ENCODE data around the gene ULBP2. TPM values are rescaled to one million over a fixed set of nuclear protein-coding genes. Genes with fewer than 3 reads are reported as not detected.
"Not testable (repeated sequence)": the region's sequence is repeated elsewhere in the genome, so short reads cannot be mapped to it uniquely, and the experiment has no call there.

Gene ULBP2
- total RNA-seq, 1 experiment from 2014 or later, result 4.2 TPM

DNA sequence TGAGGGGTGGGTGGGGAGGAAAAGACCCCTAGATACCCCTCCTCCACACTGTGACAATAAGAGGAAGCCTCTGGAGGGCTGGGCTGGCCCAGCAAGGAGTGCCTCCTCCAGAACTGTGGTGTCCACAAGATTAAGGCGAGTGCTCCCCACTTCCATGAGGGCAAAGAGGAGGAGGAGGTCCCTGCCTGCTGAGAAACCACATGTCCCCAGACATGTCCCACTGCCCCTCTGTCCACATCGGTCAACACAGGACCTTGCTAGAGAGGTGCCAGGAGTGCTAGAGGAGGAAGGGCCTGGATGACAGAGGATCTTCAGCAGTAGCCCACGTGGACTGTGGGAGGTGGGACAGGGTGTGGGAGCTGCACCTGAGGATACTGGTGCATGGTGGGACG, 22.0 kb upstream of the ULBP2 start:
- POLR2A ChIA-PET (ENCODE audit: low non-redundant PET), result no interaction called here
- H3K27me3 ChIP-seq (replicated peaks; ENCODE audit: insufficient read depth, low read depth, low read length, poor library complexity), result no peaks in the 10 kb centered on the region
- H3K9me3 ChIP-seq (ENCODE audit: low read depth, low read length, poor library complexity, severe bottlenecking), result no peaks in the 10 kb centered on the region
- TF ChIP-seq, protein P1, sequence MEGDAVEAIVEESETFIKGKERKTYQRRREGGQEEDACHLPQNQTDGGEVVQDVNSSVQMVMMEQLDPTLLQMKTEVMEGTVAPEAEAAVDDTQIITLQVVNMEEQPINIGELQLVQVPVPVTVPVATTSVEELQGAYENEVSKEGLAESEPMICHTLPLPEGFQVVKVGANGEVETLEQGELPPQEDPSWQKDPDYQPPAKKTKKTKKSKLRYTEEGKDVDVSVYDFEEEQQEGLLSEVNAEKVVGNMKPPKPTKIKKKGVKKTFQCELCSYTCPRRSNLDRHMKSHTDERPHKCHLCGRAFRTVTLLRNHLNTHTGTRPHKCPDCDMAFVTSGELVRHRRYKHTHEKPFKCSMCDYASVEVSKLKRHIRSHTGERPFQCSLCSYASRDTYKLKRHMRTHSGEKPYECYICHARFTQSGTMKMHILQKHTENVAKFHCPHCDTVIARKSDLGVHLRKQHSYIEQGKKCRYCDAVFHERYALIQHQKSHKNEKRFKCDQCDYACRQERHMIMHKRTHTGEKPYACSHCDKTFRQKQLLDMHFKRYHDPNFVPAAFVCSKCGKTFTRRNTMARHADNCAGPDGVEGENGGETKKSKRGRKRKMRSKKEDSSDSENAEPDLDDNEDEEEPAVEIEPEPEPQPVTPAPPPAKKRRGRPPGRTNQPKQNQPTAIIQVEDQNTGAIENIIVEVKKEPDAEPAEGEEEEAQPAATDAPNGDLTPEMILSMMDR (conservative IDR thresholded peaks at IDR 0.05; ENCODE audit: low read depth, low read length), result no peak
- no peak for TF ChIP-seq EZH2 (IDR thresholded peaks at IDR 0.05; ENCODE audit: borderline replicate concordance, low read depth, low read length, poor library complexity, severe bottlenecking)
- CTCF ChIA-PET, result no interaction called here
- BruUV-seq (replicated peaks), result no TSS peak
- H3K36me3 ChIP-seq (ENCODE audit: insufficient read depth, low read length, poor library complexity, severe bottlenecking), result no peaks in the 10 kb centered on the region
- no peak overlapping the region for H3K27ac ChIP-seq (ENCODE audit: low read depth, low read length, poor library complexity, severe bottlenecking)
- H3K4me3 ChIP-seq (ENCODE audit: low read depth, low read length, poor library complexity, severe bottlenecking), result no peak overlapping the region
- H3K4me1 ChIP-seq (ENCODE audit: insufficient read depth, low read length, poor library complexity, severe bottlenecking), result peaks cover 12% of the 10 kb centered on the region
- DNase-seq (ENCODE audit: low spot score), result no peak
- intact Hi-C loops (cut with micrococcal nuclease; ENCODE audit: unreplicated experiment), result no loop called here

DNA sequence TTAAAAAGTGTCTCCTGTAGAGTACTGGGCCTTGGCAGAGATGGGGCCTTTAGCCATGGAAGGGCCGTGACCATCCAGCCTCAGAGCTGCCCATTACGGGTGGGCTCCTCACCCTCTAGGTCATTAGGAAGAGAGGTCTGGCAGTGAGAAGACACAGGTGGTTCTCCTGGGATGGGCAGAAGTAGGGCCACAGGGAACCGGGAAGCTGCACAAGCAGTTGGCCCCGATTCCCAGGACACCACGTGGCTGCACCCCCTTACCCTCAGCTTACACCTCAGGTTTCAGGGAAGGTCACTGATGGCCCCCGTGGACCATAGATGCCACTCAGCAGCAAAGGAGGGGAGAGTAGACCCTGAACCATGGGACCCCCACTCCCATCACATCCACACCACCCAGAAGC, 20.5 kb upstream of the ULBP2 start:
- no peaks in the 10 kb centered on the region for H3K9me3 ChIP-seq (ENCODE audit: low read depth, low read length, poor library complexity, severe bottlenecking)
- no TSS peak for BruUV-seq (replicated peaks)
- no peak overlapping the region for H3K4me3 ChIP-seq (ENCODE audit: low read depth, low read length, poor library complexity, severe bottlenecking)
- H3K27ac ChIP-seq (ENCODE audit: low read depth, low read length, poor library complexity, severe bottlenecking), result no peak overlapping the region
- peaks cover 12% of the 10 kb centered on the region for H3K4me1 ChIP-seq (ENCODE audit: insufficient read depth, low read length, poor library complexity, severe bottlenecking)
- ChIA-PET CTCF (no interaction called here), POLR2A (ENCODE audit: low non-redundant PET) (no interaction called here)
- no peaks in the 10 kb centered on the region for H3K27me3 ChIP-seq (replicated peaks; ENCODE audit: insufficient read depth, low read depth, low read length, poor library complexity)
- intact Hi-C loops (cut with micrococcal nuclease; ENCODE audit: unreplicated experiment), result no loop called here
- no peak for DNase-seq (ENCODE audit: low spot score)
- H3K36me3 ChIP-seq (ENCODE audit: insufficient read depth, low read length, poor library complexity, severe bottlenecking), result no peaks in the 10 kb centered on the region
- TF ChIP-seq, protein P1 (conservative IDR thresholded peaks at IDR 0.05; ENCODE audit: low read depth, low read length), result no peak
- TF ChIP-seq EZH2 (IDR thresholded peaks at IDR 0.05; ENCODE audit: borderline replicate concordance, low read depth, low read length, poor library complexity, severe bottlenecking), result no peak

DNA sequence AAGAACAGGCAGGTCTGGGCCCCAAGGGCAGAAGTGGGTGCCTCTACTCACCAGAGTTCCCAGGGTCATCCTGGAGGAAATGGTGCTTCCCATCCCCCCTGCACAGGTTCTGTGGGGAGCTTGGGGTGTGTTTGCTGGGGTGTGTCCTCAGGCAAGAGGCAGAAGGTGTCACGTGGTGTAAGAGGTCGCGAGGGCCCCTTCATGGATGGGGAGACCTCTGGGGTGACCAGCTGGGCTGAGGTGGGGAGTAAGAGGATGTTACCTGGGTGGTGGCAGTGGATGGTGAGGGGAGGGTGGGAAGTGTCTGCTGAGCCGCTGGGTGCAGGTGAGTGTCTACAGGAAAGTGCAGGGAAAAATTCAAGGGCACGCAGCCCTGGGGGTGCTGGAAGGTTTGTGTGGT, 19.7 kb upstream of the ULBP2 start:
- H3K27ac ChIP-seq (ENCODE audit: low read depth, low read length, poor library complexity, severe bottlenecking); H3K9me3 ChIP-seq (ENCODE audit: low read depth, low read length, poor library complexity, severe bottlenecking); CTCF ChIA-PET; H3K36me3 ChIP-seq (ENCODE audit: insufficient read depth, low read length, poor library complexity, severe bottlenecking); H3K27me3 ChIP-seq (replicated peaks; ENCODE audit: insufficient read depth, low read depth, low read length, poor library complexity); POLR2A ChIA-PET (ENCODE audit: low non-redundant PET); DNase-seq (ENCODE audit: low spot score); intact Hi-C loops (cut with micrococcal nuclease; ENCODE audit: unreplicated experiment); BruUV-seq (replicated peaks): not testable (repeated sequence)
- H3K4me1 ChIP-seq (ENCODE audit: insufficient read depth, low read length, poor library complexity, severe bottlenecking), result peaks cover 12% of the 10 kb centered on the region
- H3K4me3 ChIP-seq (ENCODE audit: low read depth, low read length, poor library complexity, severe bottlenecking), result peak overlapping the region; percentile 52

DNA sequence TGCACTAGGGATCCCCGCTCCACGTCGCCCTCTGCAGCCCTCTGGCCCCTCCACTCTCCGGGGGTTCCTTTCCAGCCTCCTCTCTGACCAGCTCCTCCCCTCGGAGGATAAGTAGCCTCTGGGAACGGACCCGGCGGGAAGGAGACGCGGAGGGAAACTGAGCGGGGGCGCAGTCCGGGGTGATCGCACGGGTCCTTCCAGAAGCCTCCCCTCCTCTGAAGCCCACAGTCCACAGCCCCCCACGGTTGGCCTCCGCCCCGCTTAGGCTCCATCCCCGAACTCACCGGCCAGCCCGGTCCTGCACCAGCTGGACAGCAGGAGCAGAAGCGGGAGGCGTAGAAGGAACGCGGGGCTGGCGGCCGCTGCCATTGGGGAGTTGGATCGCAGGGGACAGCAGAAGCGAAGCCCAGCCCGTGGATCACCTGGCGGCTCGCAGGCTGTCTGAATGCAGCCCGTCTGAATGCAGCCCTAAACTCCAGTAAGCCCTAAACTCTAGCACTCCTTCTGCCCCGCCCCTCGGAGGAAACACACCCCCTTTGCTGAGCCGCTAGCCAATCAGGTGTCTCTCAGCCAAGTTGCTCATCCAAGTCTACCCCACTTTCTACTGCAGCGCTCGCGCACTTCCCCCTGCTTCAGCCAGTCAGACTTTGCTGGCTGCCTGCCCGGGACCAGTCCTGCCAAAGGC, 19.0 kb upstream of the ULBP2 start, which contains the start of gene RAET1G:
RAET1G (minus strand) TSS at position 480 of the 685 bp plus-strand sequence; CDS start at position 369, 111 bp downstream.
- peak; percentile 94 for DNase-seq (ENCODE audit: low spot score)
- H3K27ac ChIP-seq (ENCODE audit: low read depth, low read length, poor library complexity, severe bottlenecking), result no peak within 1 kb of the TSS
- H3K27me3 ChIP-seq (replicated peaks; ENCODE audit: insufficient read depth, low read depth, low read length, poor library complexity), result no peaks in the 10 kb centered on the region
- no TSS peak for BruUV-seq (replicated peaks)
- peaks cover 12% of the 10 kb centered on the region for H3K4me1 ChIP-seq (ENCODE audit: insufficient read depth, low read length, poor library complexity, severe bottlenecking)
- H3K36me3 ChIP-seq (ENCODE audit: insufficient read depth, low read length, poor library complexity, severe bottlenecking), result no peaks in the 10 kb centered on the region
- intact Hi-C loops (cut with micrococcal nuclease; ENCODE audit: unreplicated experiment), result no loop called here
- POLR2A ChIA-PET (ENCODE audit: low non-redundant PET), result no interaction called here
- TF ChIP-seq, protein P1 (conservative IDR thresholded peaks at IDR 0.05; ENCODE audit: low read depth, low read length), result no peak
- no peak for TF ChIP-seq EZH2 (IDR thresholded peaks at IDR 0.05; ENCODE audit: borderline replicate concordance, low read depth, low read length, poor library complexity, severe bottlenecking)
- H3K4me3 ChIP-seq (ENCODE audit: low read depth, low read length, poor library complexity, severe bottlenecking), result peak within 1 kb of the TSS; percentile 52
- no peaks in the 10 kb centered on the region for H3K9me3 ChIP-seq (ENCODE audit: low read depth, low read length, poor library complexity, severe bottlenecking)
- CTCF ChIA-PET, result no interaction called here
